IMR-90 (cell line): ENCODE data around the gene TMEM101. TPM values are rescaled to one million over a fixed set of nuclear protein-coding genes. Genes with fewer than 3 reads are reported as not detected.

Experiments
- ATAC-seq: fragments of 200-7000 bp; cut with Tn5 transposase; 2 replicates; pipeline ENCODE4 v1.9.1; 2020; ENCODE audit warnings: low read depth, mild to moderate bottlenecking, moderate library complexity
- BruUV-seq: library from RNA; stranded (reverse); fragments of 400-500 nt; replicated peaks from 2 replicates; lab custom pipeline; 2021; lab: Mats Ljungman, UMichigan
- CTCF ChIA-PET: fragments of 300-600 bp; formaldehyde crosslinking; extraction: SDS; loops from one replicate; lab custom pipeline; 2021; ENCODE audit warnings: antibody characterized with exemption; lab: Yijun Ruan, JAX
- POLR2A ChIA-PET: fragments of 300-600 bp; sonication (Branson Sonifier 250); formaldehyde crosslinking; loops from one replicate; lab custom pipeline; 2022; ENCODE audit warnings: antibody characterized with exemption; ENCODE audit not compliant: unreplicated experiment; lab: Charles Lee
- DNase-seq: peaks from one replicate; pipeline ENCODE4 v3.0.0; 2013
- H2AFZ ChIP-seq: replicated peaks from 2 replicates; pipeline ENCODE3; 2013; ENCODE audit warnings: low read length, mild to moderate bottlenecking; ENCODE audit not compliant: poor library complexity
- H2AK5ac ChIP-seq: 2 replicates; pipeline ENCODE4 v1.6.1; 2013; ENCODE audit warnings: low read depth, low read length, inconsistent platforms
- H2AK9ac ChIP-seq: replicated peaks from 2 replicates; pipeline ENCODE3; 2013; ENCODE audit warnings: mild to moderate bottlenecking, low read depth, low read length, moderate library complexity; ENCODE audit not compliant: poor library complexity
- H2BK120ac ChIP-seq: 2 replicates; pipeline ENCODE4 v1.6.1; 2013; ENCODE audit warnings: low read depth, low read length, inconsistent platforms
- H2BK15ac ChIP-seq: 3 replicates; pipeline ENCODE4 v1.6.1; 2013; ENCODE audit warnings: low read depth, low read length, inconsistent platforms
- H2BK20ac ChIP-seq: 2 replicates; pipeline ENCODE4 v1.6.1; 2013; ENCODE audit warnings: low read depth, mild to moderate bottlenecking, inconsistent platforms, low read length, moderate library complexity
- H2BK5ac ChIP-seq: 2 replicates; pipeline ENCODE4 v1.6.1; 2013; ENCODE audit warnings: mild to moderate bottlenecking, low read depth, low read length, inconsistent platforms; ENCODE audit not compliant: poor library complexity, severe bottlenecking
- H3K14ac ChIP-seq: replicated peaks from 2 replicates; pipeline ENCODE4 v1.6.1; 2013; ENCODE audit warnings: low read depth, low read length, inconsistent platforms
- H3K18ac ChIP-seq: 2 replicates; pipeline ENCODE4 v1.6.1; 2013; ENCODE audit warnings: low read depth, low read length, control low read depth
- H3K23ac ChIP-seq: 2 replicates; pipeline ENCODE4 v1.6.1; 2013; ENCODE audit warnings: low read depth, low read length, inconsistent platforms
- H3K27ac ChIP-seq: 2 replicates; pipeline ENCODE4 v1.5.1; 2013; ENCODE audit warnings: mild to moderate bottlenecking, control low read depth, low read length; ENCODE audit not compliant: insufficient read depth
- H3K27me3 ChIP-seq: 2 replicates; pipeline ENCODE4 v1.6.1; 2013; ENCODE audit warnings: low read length; ENCODE audit not compliant: control insufficient read depth, insufficient read depth
- H3K36me3 ChIP-seq: 2 replicates; pipeline ENCODE4 v1.6.1; 2013; ENCODE audit warnings: low read length, mixed read lengths; ENCODE audit not compliant: control insufficient read depth, insufficient read depth
- H3K4ac ChIP-seq: 2 replicates; pipeline ENCODE4 v1.6.1; 2013; ENCODE audit warnings: low read depth, low read length, inconsistent platforms
- H3K4me1 ChIP-seq: 2 replicates; pipeline ENCODE4 v1.6.1; 2013; ENCODE audit warnings: low read length, mixed read lengths; ENCODE audit not compliant: control insufficient read depth, insufficient read depth
- H3K4me2 ChIP-seq: 2 replicates; pipeline ENCODE4 v1.6.1; 2013; ENCODE audit warnings: low read depth, mild to moderate bottlenecking, control low read depth, low read length, moderate library complexity
- H3K4me3 ChIP-seq: 2 replicates; pipeline ENCODE4 v1.5.1; 2013; ENCODE audit warnings: low read depth, mild to moderate bottlenecking, control low read depth, low read length, moderate library complexity; ENCODE audit not compliant: insufficient read depth
- H3K56ac ChIP-seq: 2 replicates; pipeline ENCODE4 v1.6.1; 2013; ENCODE audit warnings: low read length, inconsistent platforms; ENCODE audit not compliant: insufficient read depth; ENCODE audit errors: extremely low read depth
- H3K79me1 ChIP-seq, 2 experiments: 2 replicates each; pipeline ENCODE4 v1.6.1; 2013; ENCODE audit warnings: low read length in 2 of 2, inconsistent platforms in 1 of 2, low read depth in 1 of 2
- H3K9ac ChIP-seq: 2 replicates; pipeline ENCODE4 v1.6.1; 2013; ENCODE audit warnings: low read depth, low read length, control low read depth
- H3K9me1 ChIP-seq: 2 replicates; pipeline ENCODE4 v1.6.1; 2013; ENCODE audit warnings: low read length, inconsistent platforms; ENCODE audit not compliant: insufficient read depth
- H3K9me3 ChIP-seq: 2 replicates; pipeline ENCODE4 v1.6.1; 2013; ENCODE audit warnings: low read length; ENCODE audit not compliant: control insufficient read depth, insufficient read depth
- H4K20me1 ChIP-seq: 2 replicates; pipeline ENCODE4 v1.6.1; 2013; ENCODE audit warnings: low read length, inconsistent platforms; ENCODE audit not compliant: insufficient read depth
- H4K5ac ChIP-seq: 2 replicates; pipeline ENCODE4 v1.6.1; 2013; ENCODE audit warnings: mild to moderate bottlenecking, low read depth, low read length, control low read depth
- H4K8ac ChIP-seq, 2 experiments: 2 replicates each; pipeline ENCODE4 v1.6.1; 2013; ENCODE audit warnings: low read depth in 2 of 2, low read length in 2 of 2, control low read depth in 1 of 2, inconsistent platforms in 1 of 2
- H4K91ac ChIP-seq: 2 replicates; pipeline ENCODE4 v1.6.1; 2013; ENCODE audit warnings: low read depth, low read length, inconsistent platforms; ENCODE audit not compliant: insufficient read depth
- BHLHE40 ChIP-seq: fragments of 150-350 bp; IDR thresholded peaks from 2 replicates; pipeline ENCODE4 v1.6.1; 2016; ENCODE audit warnings: mild to moderate bottlenecking, low read depth, low read length
- CHD1 ChIP-seq: IDR thresholded peaks from 2 replicates; pipeline ENCODE4 v1.6.1; 2012; ENCODE audit warnings: low read depth, low read length, improper control_type of control experiment
- FOS ChIP-seq: fragments of 150-350 bp; IDR thresholded peaks from 2 replicates; pipeline ENCODE4 v1.6.1; 2016; ENCODE audit warnings: low read depth, low read length
- MAFK ChIP-seq: IDR thresholded peaks from 2 replicates; pipeline ENCODE4 v1.6.1; 2012; ENCODE audit warnings: low read depth, low read length, improper control_type of control experiment
- MXI1 ChIP-seq: IDR thresholded peaks from 2 replicates; pipeline ENCODE4 v1.6.1; 2012; ENCODE audit warnings: low read depth, mild to moderate bottlenecking, low read length, moderate library complexity, borderline replicate concordance
- RAD21 ChIP-seq: IDR thresholded peaks from 2 replicates; pipeline ENCODE4 v1.6.1; 2012; ENCODE audit warnings: low read length, improper control_type of control experiment
- RCOR1 ChIP-seq: IDR thresholded peaks from 2 replicates; pipeline ENCODE4 v1.6.1; 2012; ENCODE audit warnings: mild to moderate bottlenecking, low read length, improper control_type of control experiment; ENCODE audit not compliant: insufficient replicate concordance
- RFX5 ChIP-seq: IDR thresholded peaks from 2 replicates; pipeline ENCODE4 v1.8.0; 2012; ENCODE audit warnings: low read depth, mild to moderate bottlenecking, low read length, moderate library complexity
- SMC3 ChIP-seq: fragments of 150-350 bp; IDR thresholded peaks from 2 replicates; pipeline ENCODE4 v1.6.1; 2016; ENCODE audit warnings: low read depth, mild to moderate bottlenecking, antibody characterized with exemption, low read length, moderate library complexity
- USF2 ChIP-seq: fragments of 150-350 bp; IDR thresholded peaks from 2 replicates; pipeline ENCODE4 v1.6.1; 2017; ENCODE audit warnings: mild to moderate bottlenecking, antibody characterized with exemption, low read length, low read depth
- WGBS, 2 experiments: methylation state at CpG; one replicate each; pipeline versions ENCODE4 v1.1.5 to v1.1.7; 2013; ENCODE audit warnings: missing lambda C conversion rate in 2 of 2; ENCODE audit not compliant: insufficient read length in 1 of 2; ENCODE audit errors: extremely low coverage in 2 of 2; 5-methylcytosine and 5-hydroxymethylcytosine counted together
- dilution Hi-C: fragments of 300-500 bp; cut with HindIII; formaldehyde crosslinking; loops from one replicate; pipeline ENCODE4 v1.14.3; 2018; ENCODE audit warnings: low sequenced_read_pairs; ENCODE audit not compliant: unreplicated experiment
- in situ Hi-C: fragments of 300-500 bp; cut with MboI; formaldehyde crosslinking; loops from 3 replicates; pipeline ENCODE4 v1.14.3; 2019; ENCODE audit warnings: low sequenced_read_pairs, inconsistent platforms, mixed read lengths
- intact Hi-C: fragments of 100-400 bp; cut with micrococcal nuclease; formaldehyde crosslinking; loops from 2 replicates; pipeline ENCODE4 v1.10.0; 2022
- polyA plus RNA-seq, 3 experiments: library from polyadenylated mRNA; depleted of rRNA; stranded (reverse); fragments of >200 nt; gene quantifications; 2 replicates each; pipeline ENCODE4 v1.2.3, GENCODE V29; 2012; ENCODE audit warnings: low replicate concordance in 1 of 3
- total RNA-seq: library from RNA; depleted of rRNA; stranded (reverse); fragments of >200 nt; gene quantifications from 2 replicates; pipeline ENCODE4 v1.2.3, GENCODE V29; 2012

Gene TMEM101
- total and polyA plus RNA-seq, 2 of the 4 experiments (the other 2 are of a cell fraction) = 30.7 to 36.6 TPM

GRCh38 chr17:44045486-44045885, 30.7 kb upstream of the TMEM101 start:
- H3K56ac ChIP-seq = no peak overlapping the region
- H3K18ac ChIP-seq = no peak overlapping the region
- H4K91ac ChIP-seq = no peak overlapping the region
- no peak overlapping the region for H3K4ac ChIP-seq
- H2AK5ac ChIP-seq = no peak overlapping the region
- no peak overlapping the region for H3K14ac ChIP-seq
- H2AK9ac ChIP-seq = no peak overlapping the region
- no peak overlapping the region for H2BK120ac ChIP-seq
- in situ Hi-C loops = no loop called here
- H4K20me1 ChIP-seq = peaks cover 70% of the 10 kb centered on the region
- no peak overlapping the region for H2BK5ac ChIP-seq
- no CpG with 5 or more reads among the region's 4 CpGs for WGBS, 2 experiments
- no TSS peak for BruUV-seq
- H2AFZ ChIP-seq = no peak overlapping the region
- no peak for TF ChIP-seq RAD21
- no peak for TF ChIP-seq RFX5
- TF ChIP-seq FOS = no peak
- TF ChIP-seq BHLHE40 = no peak
- TF ChIP-seq SMC3 = no peak
- TF ChIP-seq USF2 = no peak
- no peak for TF ChIP-seq MAFK
- TF ChIP-seq RCOR1 = no peak
- no peak for TF ChIP-seq CHD1
- TF ChIP-seq MXI1 = no peak
- dilution Hi-C loops = no loop called here
- intact Hi-C loops = loop anchor here (10.0 kb wide), 1 partner anchor 119 kb away; no protein-coding TSS in a partner anchor
- DNase-seq (no peak), ATAC-seq (no peak)
- H3K4me1 ChIP-seq = peaks cover 9% of the 10 kb centered on the region
- no peak overlapping the region for H3K27ac ChIP-seq
- H2BK15ac ChIP-seq = no peak overlapping the region
- H3K79me1 ChIP-seq = peaks cover 19 to 70% of the 10 kb centered on the region in 2 experiments
- peaks cover 21% of the 10 kb centered on the region for H3K36me3 ChIP-seq
- no peak overlapping the region for H3K9ac ChIP-seq
- H3K27me3 ChIP-seq = no peaks in the 10 kb centered on the region
- H4K5ac ChIP-seq = no peak overlapping the region
- no peak overlapping the region for H3K23ac ChIP-seq
- no peaks in the 10 kb centered on the region for H3K9me1 ChIP-seq
- no peaks in the 10 kb centered on the region for H3K9me3 ChIP-seq
- ChIA-PET POLR2A (no interaction called here), CTCF (no interaction called here)
- no peak overlapping the region for H4K8ac ChIP-seq
- no peak overlapping the region for H3K4me3 ChIP-seq
- H3K4me2 ChIP-seq = no peak overlapping the region
- no peak overlapping the region for H2BK20ac ChIP-seq
